Ovary (tissue), 3 donors: ENCODE results near the gene USP31.

Source experiments
- CTCF ChIP-seq, 3 donors: fragments of 450-650 bp in 2 of 3; fragments of 200-600 bp in 1 of 3; IDR thresholded peaks; one replicate each; pipeline versions ENCODE4 v1.5.1 to v1.8.0; 2016 to 2022; ENCODE audit warnings: antibody characterized with exemption in 3 of 3, mild to moderate bottlenecking in 1 of 3
- POLR2A ChIP-seq: fragments of 450-650 bp; IDR thresholded peaks from one replicate; pipeline ENCODE4 v1.6.1; 2017; ENCODE audit warnings: antibody characterized with exemption, mild to moderate bottlenecking, moderate library complexity
- donor health status: DM: no; HTN: no; CAD: no.

GRCh38 chr16:23147666-23148065 is 1.6 kb downstream of the USP31 start:
- TF ChIP-seq CTCF (IDR thresholded peaks at IDR 0.05) (no peak), POLR2A (no peak)
